Loucy (cell line): ENCODE data around the gene CROCC2.

Experiments used
- H2AFZ ChIP-seq: fragments of 200-600 bp; sonication (generic); 2 replicates; pipeline ENCODE4 v1.6.0; 2016; ENCODE audit warnings: antibody characterized with exemption, mild to moderate bottlenecking, low read length, moderate library complexity
- H3F3A ChIP-seq: fragments of 200-600 bp; 2 replicates; pipeline ENCODE4 v1.6.0; 2016; ENCODE audit warnings: antibody characterized with exemption, low read depth, mild to moderate bottlenecking
- H3K27me3 ChIP-seq: fragments of 200-600 bp; sonication (generic); 2 replicates; pipeline ENCODE4 v1.6.1; 2014; ENCODE audit warnings: low read length, mild to moderate bottlenecking; ENCODE audit not compliant: insufficient read depth, poor library complexity, severe bottlenecking
- H3K36me3 ChIP-seq: fragments of 200-600 bp; sonication (generic); 2 replicates; pipeline ENCODE4 v1.6.1; 2016; ENCODE audit warnings: low read length; ENCODE audit not compliant: insufficient read depth
- H3K4me1 ChIP-seq: fragments of 200-600 bp; sonication (generic); 2 replicates; pipeline ENCODE4 v1.5.1; 2014; ENCODE audit warnings: low read length, mild to moderate bottlenecking; ENCODE audit not compliant: insufficient read depth, poor library complexity, severe bottlenecking
- H3K4me2 ChIP-seq: fragments of 200-600 bp; sonication (generic); 2 replicates; pipeline ENCODE4 v1.6.0; 2014; ENCODE audit warnings: antibody characterized with exemption, low read length, low read depth, mild to moderate bottlenecking; ENCODE audit not compliant: poor library complexity, severe bottlenecking
- H3K4me3 ChIP-seq: fragments of 200-600 bp; sonication (generic); 2 replicates; pipeline ENCODE4 v1.5.1; 2014; ENCODE audit warnings: low read length, mild to moderate bottlenecking, mixed read lengths; ENCODE audit not compliant: poor library complexity, severe bottlenecking
- H3K79me2 ChIP-seq: fragments of 200-600 bp; sonication (generic); 2 replicates; pipeline ENCODE4 v1.6.1; 2014; ENCODE audit warnings: low read length; ENCODE audit not compliant: insufficient read depth
- H3K9ac ChIP-seq: fragments of 200-600 bp; sonication (generic); 2 replicates; pipeline ENCODE4 v1.6.0; 2014; ENCODE audit warnings: mild to moderate bottlenecking, low read depth, low read length, moderate library complexity; ENCODE audit not compliant: poor library complexity, severe bottlenecking
- H3K9me2 ChIP-seq: fragments of 200-600 bp; sonication (generic); replicated peaks from 2 replicates; pipeline ENCODE4 v1.6.1; 2016; ENCODE audit warnings: low read depth, low read length, mixed read lengths
- H3K9me3 ChIP-seq: fragments of 200-600 bp; sonication (generic); 2 replicates; pipeline ENCODE4 v1.6.1; 2014; ENCODE audit warnings: mild to moderate bottlenecking, antibody characterized with exemption, low read length, low read depth; ENCODE audit not compliant: insufficient read depth
- H4K20me1 ChIP-seq: fragments of 200-600 bp; sonication (generic); 2 replicates; pipeline ENCODE4 v1.6.0; 2014; ENCODE audit warnings: antibody characterized with exemption, low read length, mild to moderate bottlenecking; ENCODE audit not compliant: insufficient read depth, poor library complexity, severe bottlenecking
- CTCF ChIP-seq: fragments of 200-600 bp; sonication (generic); conservative IDR thresholded peaks from 2 replicates; pipeline ENCODE4 v1.5.1; 2014; ENCODE audit warnings: mild to moderate bottlenecking, antibody characterized with exemption, low read length
- EZH2phosphoT487 ChIP-seq: fragments of 200-600 bp; IDR thresholded peaks from 2 replicates; pipeline ENCODE4 v1.6.1; 2018; ENCODE audit warnings: antibody characterized with exemption, mild to moderate bottlenecking, moderate library complexity, borderline replicate concordance

Gene CROCC2

DNA sequence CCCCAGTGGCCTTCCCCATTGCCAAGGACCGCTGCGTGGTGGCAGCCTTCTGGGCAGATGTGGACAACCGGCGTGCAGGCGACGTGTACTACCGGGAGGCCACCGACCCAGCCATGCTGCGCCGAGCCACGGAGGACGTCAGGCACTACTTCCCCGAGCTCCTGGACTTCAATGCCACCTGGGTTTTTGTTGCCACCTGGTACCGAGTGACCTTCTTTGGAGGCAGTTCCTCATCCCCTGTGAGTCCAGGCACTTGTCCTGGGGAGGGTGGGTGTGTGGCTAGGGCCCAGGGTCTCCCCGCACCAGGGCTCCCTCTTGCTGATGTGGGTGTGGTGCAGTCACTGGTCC is 124.2 kb downstream of the CROCC2 start:
- H3K36me3 ChIP-seq: no peaks in the 10 kb centered on the region
- no peaks in the 10 kb centered on the region for H3K9me2 ChIP-seq
- no peaks in the 10 kb centered on the region for H4K20me1 ChIP-seq
- no peak overlapping the region for H3K9ac ChIP-seq
- no peaks in the 10 kb centered on the region for H3K4me1 ChIP-seq
- no peaks in the 10 kb centered on the region for H3K27me3 ChIP-seq
- H3K4me2 ChIP-seq: no peak overlapping the region
- peaks cover 12% of the 10 kb centered on the region for H3K9me3 ChIP-seq
- H3K79me2 ChIP-seq: no peaks in the 10 kb centered on the region
- no peak overlapping the region for H2AFZ ChIP-seq
- no peak overlapping the region for H3K4me3 ChIP-seq
- TF ChIP-seq CTCF (no peak), EZH2phosphoT487 (no peak)
- H3F3A ChIP-seq: no peaks in the 10 kb centered on the region

DNA sequence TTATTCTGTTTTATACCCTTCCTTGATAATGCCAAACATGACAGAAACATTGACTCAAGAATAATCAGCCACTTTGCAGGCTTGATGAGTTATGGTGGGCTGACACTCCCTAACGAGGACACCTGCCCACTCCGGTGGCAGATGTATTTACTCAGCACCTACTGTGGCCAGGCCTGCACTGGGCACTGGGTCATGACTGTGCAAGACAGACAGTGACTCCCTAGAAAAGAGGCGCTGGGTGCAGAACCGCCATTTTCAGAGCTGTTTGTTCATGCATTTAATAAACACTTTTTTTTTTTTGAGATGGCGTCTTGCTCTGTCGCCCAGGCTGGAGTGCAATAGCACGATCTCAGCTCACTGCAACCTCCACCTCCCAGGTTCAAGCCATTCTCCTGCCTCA is 124.7 kb downstream of the CROCC2 start:
- Histone ChIP-seq H2AFZ (no peak overlapping the region), H3K4me2 (no peak overlapping the region), H3K9ac (no peak overlapping the region), H3K36me3 (no peaks in the 10 kb centered on the region), H4K20me1 (no peaks in the 10 kb centered on the region), H3K4me1 (no peaks in the 10 kb centered on the region), H3K79me2 (no peaks in the 10 kb centered on the region), H3F3A (no peaks in the 10 kb centered on the region), H3K9me3 (peaks cover 7% of the 10 kb centered on the region), H3K27me3 (no peaks in the 10 kb centered on the region), H3K4me3 (no peak overlapping the region), H3K9me2 (no peaks in the 10 kb centered on the region)
- TF ChIP-seq CTCF (no peak), EZH2phosphoT487 (no peak)

DNA sequence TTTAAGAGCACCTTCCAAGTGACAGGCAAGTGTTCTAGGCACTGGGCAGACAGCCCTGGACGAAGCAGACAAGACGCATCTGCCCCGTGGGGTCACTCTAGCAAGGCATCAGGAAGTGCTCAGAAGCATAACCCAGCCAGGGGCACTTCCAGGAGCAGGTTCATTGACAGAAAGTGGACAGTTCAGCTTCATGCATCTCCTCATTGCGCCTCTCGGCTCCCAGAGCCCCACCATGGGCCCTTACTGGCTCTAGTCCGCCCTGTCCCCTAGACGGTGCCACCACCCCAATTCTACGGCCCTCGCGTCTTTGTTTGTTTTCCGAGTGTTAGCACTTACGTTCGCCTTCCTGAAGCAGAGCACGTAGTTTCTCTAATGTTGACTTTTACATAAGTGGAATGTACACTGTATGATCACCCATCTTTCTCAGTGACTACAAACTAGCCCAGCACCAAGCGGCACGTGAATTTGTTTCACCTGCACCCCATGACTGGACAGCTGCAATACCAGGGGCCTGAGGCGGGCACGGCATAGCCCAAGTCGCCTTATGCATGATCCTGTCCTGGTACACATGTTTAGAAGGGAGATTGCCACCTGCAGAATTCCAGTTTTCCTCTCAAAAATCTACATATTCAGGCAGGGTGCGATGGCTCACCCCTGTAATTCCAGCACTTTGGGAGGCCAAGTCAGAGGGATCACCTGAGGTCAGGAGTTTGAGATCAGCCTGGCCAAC is 125.5 kb downstream of the CROCC2 start:
- H3K36me3 ChIP-seq: no peaks in the 10 kb centered on the region
- H2AFZ ChIP-seq: no peak overlapping the region
- no peak overlapping the region for H3K4me3 ChIP-seq
- no peak for TF ChIP-seq EZH2phosphoT487
- no peak for TF ChIP-seq CTCF
- no peaks in the 10 kb centered on the region for H4K20me1 ChIP-seq
- no peaks in the 10 kb centered on the region for H3K4me1 ChIP-seq
- peaks cover 2% of the 10 kb centered on the region; the same call in 1 of the 2 replicates for H3K9me3 ChIP-seq
- H3K27me3 ChIP-seq: no peaks in the 10 kb centered on the region
- H3F3A ChIP-seq: no peaks in the 10 kb centered on the region
- H3K9me2 ChIP-seq: no peaks in the 10 kb centered on the region
- no peak overlapping the region for H3K9ac ChIP-seq
- H3K79me2 ChIP-seq: no peaks in the 10 kb centered on the region
- H3K4me2 ChIP-seq: no peak overlapping the region
